GM18868 (cell line): ENCODE results near the gene SRPRB.

Source experiments
- ATAC-seq: cut with Tn5 transposase; IDR thresholded peaks from one replicate; pipeline ENCODE4 v1.9.1; 2021; ENCODE audit warnings: mild to moderate bottlenecking, moderate library complexity; ENCODE audit not compliant: unreplicated experiment

The SRPRB gene

DNA sequence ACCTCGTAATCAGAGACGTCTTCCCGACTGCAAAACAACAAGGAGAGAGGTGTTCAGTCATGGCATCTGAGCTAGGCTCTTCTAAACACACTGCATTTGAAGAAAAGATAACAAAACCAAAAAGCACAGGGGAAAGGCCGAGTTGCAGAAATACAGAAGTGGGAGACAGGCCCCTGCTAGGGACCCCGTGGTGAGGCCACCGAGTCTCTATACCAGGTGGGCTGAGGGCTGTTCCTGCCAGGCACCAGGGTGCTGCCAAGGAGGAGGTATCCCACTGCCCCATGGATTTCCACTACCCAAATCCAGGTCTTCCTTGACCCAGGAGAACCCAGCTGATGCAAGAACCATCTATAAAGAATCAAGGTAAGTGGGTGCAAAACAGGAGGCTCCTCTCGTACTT lies 59.0 kb downstream of the SRPRB start:
- no peak for ATAC-seq

DNA sequence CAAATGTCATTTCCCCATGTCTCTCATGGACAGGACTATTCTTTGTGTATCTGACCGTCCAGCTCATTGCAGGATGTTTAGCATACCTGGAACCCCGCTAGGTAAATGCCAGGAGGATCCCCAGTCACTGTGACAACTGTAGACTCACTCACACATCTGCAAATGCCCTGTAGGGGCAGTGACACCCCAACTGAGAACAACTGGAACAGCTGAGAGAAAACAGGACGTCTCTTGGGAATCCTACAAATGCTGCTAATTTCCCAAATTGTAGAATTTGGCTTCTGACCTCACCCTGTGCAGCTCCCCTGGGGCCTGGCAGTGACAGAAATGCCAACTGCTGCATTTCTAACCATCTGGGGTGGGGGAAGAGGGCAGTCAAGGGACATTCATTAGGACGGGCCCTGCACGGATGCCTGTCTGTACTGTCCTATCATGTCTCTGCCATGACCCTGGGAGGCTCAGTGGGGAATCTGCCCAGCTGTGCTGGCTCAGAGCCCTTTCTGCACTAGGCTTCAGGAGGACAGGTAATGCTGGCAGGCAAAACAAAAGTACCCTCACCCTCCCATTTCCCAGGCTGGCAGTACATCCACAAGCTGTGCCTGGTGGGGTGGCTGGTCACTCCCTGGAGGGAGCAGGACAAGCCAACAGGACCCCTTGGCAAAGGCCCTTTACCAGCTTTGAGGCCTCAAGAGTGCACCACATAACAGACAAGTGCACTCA lies 59.7 kb downstream of the SRPRB start:
- no peak for ATAC-seq

DNA sequence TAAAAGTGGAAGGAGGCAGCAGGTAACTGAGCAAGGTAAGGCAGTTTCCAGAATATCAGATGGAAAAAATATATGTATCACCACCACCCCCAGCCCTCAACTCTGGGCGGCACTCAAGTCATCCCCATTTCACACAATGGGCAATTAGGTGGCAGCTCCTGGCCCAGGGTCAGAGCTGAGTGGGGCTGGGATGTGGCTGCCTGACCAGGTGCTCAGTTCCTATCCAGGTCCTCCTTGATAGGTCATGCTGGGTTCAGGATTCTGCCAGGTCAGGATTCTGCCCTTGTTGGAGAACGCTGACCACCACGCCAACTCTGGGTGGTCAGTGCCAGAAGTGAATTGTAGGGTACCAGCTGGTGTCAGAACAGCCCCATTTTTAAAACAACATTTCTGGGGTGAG lies 60.5 kb downstream of the SRPRB start:
- no peak for ATAC-seq

DNA sequence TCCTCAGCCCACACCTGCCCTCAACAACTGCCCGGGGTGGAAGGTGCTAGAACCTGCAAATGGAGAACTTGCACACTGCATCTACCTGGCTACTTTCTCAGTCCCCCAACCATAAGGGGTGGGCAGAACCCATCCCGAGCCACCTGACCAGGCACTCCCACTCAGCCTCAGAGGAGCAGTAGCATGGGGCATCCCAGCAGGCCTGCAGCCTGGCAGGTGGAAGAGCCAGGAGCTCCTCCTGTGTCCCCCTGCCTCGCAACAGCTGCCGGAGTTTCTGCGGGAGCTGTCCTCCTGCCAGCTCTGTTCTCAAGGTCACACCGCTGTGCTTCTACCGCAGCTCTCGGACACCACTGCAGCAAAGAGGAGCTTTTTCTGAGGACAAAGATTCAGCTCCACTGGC lies 62.6 kb downstream of the SRPRB start:
- ATAC-seq, result no peak

DNA sequence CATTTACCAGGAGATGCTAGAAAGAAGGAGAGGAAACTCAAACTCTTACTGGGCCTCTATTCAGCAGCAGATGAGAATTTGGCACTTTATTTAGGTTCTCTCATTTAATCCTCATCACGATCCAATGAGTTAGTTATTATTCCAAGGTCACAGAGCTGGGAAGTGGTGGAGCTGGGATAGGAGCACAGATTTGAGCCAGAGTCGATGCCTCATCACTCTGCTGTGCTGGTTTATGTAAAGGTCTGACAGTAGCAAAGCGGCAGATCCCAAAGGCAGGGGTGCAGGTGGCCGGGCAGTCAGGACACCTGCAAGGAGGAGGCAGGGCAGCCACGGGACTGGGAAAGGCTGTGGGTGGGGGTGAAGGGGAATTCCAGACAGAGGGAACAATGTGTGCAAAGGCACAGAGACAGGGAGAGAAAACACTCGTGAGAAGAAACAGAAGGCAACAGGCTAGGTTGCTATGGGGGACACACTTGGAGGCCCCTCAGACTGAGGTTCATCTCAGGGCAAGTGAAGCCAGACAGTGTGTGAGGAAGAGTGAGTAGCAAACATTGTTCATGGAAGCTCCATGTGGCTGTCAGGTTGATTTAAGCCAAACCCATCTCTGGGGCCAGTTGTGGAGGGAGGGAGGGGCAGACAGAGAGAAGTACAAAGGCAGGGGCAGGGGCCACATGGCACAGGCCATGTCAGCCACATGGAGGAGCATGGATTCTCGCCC lies 63.3 kb downstream of the SRPRB start:
- ATAC-seq, result no peak

DNA sequence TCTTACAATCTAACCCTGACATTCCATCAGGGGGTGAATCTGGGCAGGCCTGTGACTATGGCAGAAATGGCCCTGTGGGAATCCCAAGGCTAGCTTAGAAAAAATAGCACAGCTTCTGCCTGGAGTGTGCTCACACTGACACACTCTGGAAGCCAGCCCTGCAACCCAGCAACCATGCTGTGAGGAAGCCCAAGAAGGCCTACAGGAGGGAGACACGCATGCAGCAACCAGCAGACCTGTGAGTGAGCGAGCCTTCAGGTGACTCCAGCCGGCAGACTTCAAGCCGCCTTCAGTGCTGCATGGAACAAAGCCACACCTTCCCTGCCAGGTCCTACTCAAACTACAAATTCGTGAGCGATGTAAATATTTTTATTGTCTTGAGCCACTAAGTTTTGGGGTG lies 64.0 kb downstream of the SRPRB start:
- ATAC-seq, result no peak

DNA sequence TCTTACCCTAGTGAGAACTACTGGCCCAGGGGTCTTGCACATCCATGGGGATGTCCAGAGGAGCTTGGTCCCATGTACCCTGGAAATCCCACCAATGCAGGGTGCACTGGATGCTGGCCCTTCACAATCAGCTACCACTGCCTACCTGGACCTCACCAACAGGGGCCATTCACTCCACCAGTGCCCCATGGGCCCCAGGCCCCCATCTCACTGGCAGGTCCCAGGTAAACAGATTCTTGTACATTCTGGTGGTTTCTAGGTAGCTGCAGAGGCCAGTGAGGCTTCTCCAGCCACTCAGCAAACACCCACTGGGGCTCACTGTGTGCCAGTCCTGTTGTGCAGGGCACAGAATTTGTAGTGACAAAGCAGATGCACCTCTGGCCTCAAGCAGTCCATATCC lies 65.2 kb downstream of the SRPRB start:
- no peak for ATAC-seq
